GM18868 (cell line): Measurements from ENCODE around the gene CCT5.

Source experiments
- ATAC-seq: cut with Tn5 transposase; IDR thresholded peaks from one replicate; pipeline ENCODE4 v1.9.1; 2021; ENCODE audit warnings: mild to moderate bottlenecking, moderate library complexity; ENCODE audit not compliant: unreplicated experiment

CCT5 gene

DNA sequence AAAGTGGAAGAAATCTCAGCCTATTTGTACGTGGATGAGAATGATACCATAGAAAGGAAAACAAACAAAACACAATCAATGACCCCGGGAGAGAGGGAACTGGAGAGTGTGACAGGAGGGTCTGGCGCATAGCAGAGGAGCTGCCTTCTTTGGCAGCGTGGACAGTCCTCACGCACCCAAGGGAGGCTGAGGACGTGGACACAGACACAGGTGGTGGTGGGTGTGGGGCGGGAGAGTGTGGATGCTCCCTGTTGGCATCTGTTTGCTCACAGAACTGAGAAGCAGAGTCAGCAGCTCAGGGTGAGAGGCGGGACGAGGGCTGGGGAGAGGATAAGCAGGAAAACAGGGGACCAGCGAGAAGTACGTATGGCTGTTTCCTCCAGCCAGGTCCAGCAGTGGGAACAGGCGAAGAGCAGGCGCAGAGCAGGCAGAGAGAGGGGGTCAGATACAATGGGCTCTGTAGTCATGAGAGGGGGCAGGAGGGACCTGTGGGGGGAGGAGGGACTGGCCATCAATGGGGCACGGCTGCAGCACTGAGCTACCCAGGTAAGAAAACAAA lies 47.6 kb downstream of the CCT5 start:
- no peak for ATAC-seq

DNA sequence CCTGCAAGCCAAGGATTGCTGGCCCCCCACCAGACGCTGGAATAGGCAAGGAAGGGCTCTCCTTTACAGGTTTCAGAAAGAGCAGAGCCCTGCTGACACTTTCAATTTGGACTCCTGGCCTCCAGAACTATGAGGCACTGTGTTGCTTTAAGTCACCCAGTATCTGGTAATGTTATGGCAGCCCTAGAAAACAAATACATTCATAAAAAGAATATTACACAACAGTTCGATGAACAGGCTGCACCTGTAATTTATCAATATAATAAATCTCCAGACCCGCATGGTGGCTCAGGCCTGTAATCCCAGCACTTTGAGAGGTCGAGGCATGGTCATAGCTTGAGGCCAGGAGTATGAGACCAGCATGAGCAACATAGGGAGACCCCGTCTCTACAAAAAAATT lies 50.2 kb downstream of the CCT5 start:
- no peak for ATAC-seq

DNA sequence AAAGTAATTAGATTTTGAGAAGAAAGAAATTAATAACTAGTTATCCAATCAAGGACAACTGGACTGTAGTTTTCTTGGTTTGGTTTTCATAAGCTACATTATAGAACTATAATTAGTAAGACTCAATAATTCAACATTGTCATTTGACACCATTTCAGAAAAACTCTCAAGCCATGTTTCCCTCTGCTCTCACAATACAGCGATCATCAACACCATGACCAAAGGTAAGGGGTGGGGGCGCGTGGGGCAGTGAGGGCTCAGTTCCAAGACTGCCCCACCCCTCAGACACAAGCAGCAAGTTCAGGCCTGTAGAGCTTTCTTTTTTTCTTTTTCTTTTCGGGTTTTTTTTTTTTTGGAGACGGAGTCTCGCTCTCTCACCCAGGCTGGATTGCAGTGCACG lies 51.2 kb downstream of the CCT5 start:
- no peak for ATAC-seq

DNA sequence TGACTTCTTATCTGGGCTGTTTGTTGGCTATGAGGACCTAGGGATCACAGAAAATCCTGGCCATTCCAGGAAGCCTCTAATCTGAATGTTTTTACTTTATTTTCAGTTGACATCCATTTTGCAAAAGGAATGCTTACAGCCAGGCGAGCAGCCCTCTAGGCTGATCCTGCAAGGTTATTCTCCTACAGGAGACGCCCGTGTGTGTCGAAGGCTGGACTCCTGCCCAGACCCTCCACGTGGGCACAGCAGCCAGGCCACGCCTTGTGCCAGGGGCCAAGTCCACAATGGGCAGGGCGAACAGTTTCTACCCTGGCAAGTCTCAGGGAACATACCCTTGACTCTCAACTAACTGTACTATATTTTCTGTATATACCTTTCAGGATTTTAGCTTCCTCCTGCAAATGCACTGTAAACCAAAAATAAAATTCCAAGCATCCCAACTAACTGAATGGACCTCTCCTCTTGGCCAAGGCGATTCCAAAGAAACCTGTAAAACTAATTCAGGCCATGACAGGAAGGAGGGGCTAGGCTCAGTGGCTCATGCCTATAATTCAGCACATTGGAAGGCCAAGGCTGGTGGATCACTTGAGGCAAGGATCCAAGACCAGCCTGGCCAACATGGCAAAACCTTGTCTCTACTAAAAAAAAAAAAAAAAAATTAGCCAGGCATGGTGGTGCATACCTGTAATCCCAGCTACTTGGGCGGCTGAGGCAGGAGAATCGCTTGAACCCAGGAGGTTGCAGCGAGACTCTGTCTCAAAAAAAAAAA lies 51.9 kb downstream of the CCT5 start:
- ATAC-seq = no peak

DNA sequence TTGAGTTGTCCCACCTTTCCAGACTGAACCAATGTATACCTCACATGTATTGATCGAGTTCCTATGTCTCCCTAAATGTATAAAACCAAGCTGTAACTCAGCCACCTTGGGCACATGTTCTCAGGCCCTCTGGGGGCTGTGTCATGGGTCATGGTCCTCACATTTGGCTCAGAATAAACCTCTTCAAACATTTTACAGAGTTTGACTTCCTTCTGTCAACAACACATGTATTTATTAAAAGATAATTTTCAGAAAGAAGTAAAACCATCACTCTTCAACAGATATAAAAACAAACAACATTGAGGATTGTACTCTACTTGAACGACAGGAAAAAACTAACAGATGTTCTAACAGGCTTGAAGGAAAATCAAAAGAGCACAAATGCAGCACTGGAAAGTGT lies 53.1 kb downstream of the CCT5 start:
- no peak for ATAC-seq

DNA sequence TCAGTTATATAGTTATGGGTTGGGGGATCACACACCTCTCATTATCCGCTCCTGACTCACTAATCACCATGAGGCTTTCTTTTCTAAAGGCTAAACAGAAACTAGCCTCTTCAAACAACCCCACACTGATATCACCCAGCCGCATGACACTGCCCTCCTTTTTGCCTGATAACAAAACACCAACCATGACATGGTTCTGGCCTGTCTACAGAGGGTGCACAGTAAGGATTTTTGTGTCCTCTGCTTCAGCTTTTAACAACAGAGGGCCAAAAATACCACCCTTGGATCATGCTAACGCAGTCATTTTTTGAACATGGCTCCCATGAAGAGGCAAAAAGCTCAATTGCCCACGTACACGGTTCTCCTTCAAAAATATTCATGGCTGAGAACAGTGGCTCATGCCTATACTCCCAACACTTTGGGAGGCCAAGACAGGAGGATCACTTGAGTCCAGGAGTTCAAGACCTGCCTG lies 53.7 kb downstream of the CCT5 start:
- no peak for ATAC-seq

DNA sequence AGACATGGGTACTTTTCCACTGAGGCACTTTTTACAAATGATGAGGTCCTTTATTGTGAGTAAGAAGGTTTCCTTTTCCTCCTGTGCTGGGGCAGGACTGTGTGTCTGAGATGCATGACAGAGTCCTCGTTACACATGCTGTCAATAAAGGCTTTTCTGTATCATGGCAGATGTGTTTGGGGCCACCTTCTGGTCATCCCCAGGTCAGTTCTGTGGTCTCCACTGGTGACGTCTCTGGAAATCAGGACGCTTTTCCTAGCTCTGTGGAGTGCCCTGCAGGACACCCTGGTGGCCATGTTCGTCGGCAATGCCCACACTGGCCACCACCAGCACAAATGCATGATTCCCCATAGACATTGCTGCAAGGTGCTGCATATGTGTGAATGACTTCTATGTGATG lies 54.9 kb downstream of the CCT5 start:
- ATAC-seq = no peak

DNA sequence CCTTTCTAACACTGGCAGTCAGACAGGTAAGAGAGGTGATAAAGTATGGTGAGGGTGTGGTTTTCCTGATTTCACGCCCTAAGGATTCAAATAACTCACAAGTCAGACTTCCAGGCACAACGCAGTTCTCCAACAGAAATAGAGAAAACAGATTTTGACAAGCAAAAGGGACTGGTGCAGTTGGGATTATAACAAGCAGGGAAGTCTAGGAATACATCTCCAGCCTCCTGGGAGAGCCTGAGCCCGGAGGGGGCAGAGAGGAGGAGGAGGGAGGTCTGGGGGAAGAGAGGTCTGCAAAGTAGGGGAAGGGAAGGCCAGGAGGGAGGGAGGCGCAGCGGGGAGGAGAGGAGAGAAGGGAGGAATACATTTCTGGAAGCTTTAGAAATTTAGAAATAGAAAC lies 56.0 kb downstream of the CCT5 start:
- no peak for ATAC-seq

DNA sequence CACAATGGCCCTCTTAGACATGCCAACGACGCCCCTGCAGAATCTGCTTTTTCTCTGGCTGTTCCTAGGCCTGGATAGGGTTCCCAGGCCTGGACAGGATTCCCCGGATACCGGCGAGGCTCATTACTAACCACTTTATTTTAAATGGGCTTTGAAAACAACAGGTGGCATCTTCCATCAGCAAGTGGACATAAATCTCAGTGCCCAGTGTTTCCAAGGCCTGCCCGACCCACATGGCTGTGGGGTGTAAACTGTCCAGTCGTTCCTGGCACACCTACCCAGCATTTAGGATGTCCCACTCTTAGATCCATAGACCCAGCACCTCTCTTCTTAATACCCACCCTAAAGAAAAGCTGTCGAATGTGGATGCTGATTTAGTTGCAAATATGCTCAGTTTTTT lies 56.7 kb downstream of the CCT5 start:
- no peak for ATAC-seq

DNA sequence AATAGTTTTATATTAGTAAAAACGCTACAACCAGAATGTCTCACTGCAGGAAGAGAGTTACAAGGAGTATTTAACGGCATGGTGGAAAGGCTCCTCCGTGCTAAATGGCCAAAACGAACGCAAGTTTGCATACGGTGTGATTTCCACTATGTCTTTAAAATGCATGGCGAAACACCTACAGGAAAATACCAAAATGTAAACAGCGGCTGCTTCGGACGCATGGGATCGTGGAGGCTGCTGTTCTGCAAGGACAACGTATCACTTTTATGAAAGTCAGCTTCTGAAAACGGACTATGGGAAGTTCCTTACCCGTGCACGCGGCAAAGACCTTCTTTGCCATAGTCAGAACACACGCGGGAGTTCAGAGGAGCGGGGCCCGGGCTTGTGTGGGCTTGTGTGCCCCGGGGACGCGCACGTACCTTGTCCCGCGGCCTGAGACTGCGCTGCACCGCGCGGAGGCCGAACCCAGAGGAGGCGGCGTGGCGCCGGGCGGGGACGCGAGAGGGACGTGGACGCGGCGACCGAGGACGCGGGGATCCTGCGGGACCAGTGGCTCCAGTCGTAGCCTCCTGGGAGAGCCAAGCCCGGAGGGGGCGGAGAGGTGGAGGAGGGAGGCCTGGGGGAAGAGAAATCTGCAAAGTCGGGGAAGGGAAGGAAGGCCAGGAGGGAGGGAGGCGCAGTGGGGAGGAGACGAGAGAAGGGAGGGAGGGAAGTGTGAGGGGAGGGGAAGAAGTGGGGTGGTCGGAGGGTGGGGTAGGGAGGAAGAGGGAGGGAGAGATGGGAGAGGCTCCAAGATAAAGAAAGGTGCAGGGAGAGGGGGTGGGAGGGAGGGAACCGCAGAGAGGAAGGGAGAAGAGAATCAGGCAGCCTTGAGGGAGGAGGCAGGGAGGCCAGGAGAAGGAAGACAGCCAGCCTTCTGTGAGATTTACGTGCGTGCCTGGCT lies 57.4 kb downstream of the CCT5 start, which contains the start of gene CMBL:
CMBL (minus strand) TSS at position 697 of the 943 bp plus-strand sequence. CDS start 17,140 bp downstream, outside the sequence.
- peak; percentile 89 for ATAC-seq

DNA sequence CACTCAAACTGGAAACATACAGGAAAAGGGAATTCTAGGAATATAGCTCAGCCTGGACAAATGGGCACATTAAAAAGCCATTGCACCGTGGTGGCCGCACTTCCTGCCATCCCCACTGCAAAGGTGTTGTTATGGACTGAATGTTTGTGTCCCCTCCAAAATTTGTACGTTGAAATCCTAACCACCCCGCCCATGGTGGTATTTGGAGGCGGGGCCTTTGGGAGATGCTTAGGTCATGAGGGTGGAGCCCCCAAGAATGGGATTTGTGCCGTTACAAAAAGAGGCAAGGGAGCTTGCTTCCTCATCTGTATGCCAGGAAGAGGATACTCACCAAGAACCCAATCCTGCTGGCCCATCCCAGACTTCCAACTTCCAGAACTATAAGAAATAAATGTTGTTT lies 58.8 kb downstream of the CCT5 start:
- no peak for ATAC-seq

DNA sequence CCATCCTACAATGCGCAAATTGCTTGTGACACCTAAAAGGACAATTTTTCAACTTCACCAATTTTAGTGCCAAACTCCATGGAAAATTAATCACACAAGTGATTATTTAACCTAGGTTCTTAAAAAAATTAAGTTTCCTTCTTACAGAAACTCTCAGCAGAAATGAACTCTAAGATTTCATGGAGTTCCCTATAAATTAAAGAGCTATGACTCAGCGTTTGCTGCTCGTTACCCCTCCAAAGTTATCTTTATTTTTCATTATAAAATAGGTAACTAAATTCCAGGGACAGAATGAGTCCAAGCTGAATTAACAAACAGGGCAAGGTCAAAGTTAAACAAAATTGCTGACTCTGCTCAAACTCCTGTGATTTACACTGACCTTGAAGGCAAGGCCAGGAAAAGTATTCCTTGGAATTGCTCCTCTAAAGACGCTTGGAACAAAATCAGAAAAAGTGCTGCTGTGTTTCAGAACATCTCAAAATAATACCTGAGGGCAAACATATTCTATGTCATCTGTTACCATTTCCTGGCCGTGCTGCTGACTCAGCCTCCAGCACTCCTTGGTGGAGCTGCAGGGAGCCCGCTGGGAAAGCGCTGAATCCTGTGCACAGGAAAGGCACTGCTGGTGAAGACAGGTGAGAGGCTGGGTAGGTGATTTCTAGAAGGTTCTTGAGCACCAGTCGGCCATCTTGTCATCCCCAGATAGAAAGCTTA lies 60.1 kb downstream of the CCT5 start:
- ATAC-seq = no peak

DNA sequence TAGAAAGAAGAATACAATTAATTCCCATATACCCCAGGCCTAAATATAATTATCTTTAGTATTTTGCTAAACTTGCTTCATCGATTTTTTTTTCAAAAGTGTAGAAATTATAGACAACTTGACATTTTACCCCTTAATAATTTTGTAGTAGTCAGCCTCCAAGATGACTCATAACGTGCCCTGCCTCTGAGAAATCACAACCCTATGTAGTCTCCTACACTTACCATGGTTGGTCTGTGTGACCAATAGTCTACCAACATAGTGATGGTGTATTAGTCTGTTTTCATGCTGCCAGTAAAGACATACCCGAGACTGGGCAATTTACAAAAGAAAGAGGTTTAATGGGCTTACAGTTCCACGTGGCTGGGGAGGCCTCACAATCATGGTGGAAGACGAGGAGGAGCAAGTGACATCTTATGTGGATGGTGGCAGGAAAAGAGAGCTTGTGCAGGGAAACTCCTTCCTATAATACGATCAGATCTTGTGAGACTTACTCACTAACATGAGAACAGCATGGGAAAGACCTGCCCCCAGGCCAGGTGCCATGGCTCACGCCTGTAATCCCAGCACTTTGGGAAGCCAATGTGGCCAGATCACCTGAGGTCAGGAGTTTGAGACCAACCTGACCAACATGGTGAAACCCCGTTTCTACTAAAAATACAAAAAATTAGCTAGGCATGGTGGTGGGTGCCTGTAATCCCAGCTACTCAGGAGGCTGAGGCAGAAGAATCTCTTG lies 60.9 kb downstream of the CCT5 start:
- peak; percentile 70 for ATAC-seq

DNA sequence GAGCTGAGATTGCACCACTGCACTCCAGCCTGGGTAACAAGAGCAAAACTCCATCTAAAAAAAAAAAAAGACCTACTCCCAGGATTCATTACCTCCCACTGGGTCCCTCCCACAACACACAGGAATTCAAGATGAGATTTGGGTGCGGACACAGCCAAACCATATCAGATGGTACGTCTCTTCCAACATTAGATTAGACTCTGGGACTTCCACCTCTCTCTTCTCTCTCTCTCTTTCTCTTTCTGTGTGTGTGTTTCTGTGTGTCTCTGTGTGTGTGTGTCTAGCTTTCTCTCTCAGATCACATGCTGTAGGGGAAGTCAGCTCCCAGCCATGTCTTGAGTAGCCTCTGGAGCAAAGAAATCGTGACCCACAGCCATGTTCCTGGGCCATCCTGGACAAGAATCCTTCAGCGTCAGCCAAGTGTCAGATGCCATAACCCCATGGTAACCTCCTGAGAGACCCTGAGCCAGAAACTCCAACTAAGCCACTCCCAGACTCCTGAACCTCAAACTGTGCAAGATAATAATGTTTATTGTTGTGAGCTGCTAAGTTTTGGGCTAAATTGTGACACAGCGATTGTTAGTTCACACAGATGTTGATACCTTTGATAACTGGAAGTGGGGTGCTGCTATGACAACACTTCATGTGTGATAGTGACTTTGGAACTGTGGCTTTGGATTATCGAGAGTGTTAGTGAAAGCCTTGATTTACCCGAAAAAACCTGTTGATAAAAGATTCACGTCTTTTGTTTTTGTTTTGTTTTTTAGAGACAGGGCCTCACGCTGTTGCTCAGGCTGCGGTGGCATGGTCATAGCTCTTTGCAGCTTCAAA lies 61.7 kb downstream of the CCT5 start:
- ATAC-seq = no peak

DNA sequence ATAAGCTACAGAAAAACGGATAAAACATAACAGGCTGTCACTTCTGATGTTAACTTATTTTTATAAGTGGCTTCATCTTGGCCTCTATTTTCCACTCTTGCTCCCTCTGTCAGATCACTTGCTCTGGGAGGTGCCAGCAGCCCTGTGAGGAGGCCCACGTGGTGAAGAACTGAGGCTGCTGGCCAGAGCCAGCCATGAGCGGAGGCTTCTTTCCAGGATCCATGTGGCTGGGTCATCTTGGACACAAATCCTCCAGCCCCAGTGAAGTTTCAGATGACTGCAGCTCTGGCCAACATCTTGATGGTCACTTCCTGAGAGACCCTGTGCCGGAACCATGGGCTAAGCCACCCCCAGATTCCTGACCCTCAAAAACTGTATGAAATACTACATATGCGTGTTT lies 65.1 kb downstream of the CCT5 start:
- ATAC-seq = no peak
